H1 (cell line): ENCODE measurements around the gene BSDC1. TPM values are rescaled to one million over a fixed set of nuclear protein-coding genes. Genes with fewer than 3 reads are reported as not detected.

Experiments
- CEBPB ChIP-seq: IDR thresholded peaks from 2 replicates; pipeline ENCODE4 v1.6.1; 2012; ENCODE audit warnings: low read depth, low read length
- CHD1 ChIP-seq: IDR thresholded peaks from 2 replicates; pipeline ENCODE4 v1.6.1; 2012; ENCODE audit warnings: low read depth, low read length, improper control_type of control experiment
- CHD2 ChIP-seq: IDR thresholded peaks from 2 replicates; pipeline ENCODE4 v1.6.1; 2012; ENCODE audit warnings: low read length, improper control_type of control experiment
- CTBP2 ChIP-seq: IDR thresholded peaks from 2 replicates; pipeline ENCODE4 v1.7.0; 2011; ENCODE audit warnings: borderline replicate concordance, mild to moderate bottlenecking, moderate library complexity, mixed read lengths, low read length; ENCODE audit not compliant: insufficient read depth, insufficient read length
- EP300 ChIP-seq, 2 experiments: IDR thresholded peaks; 1 replicate in 1 of 2; 2 replicates in 1 of 2; pipeline ENCODE4 v1.6.1; 2011 to 2012; ENCODE audit warnings: low read depth in 2 of 2, low read length in 2 of 2, mild to moderate bottlenecking in 2 of 2, borderline replicate concordance in 1 of 2, inconsistent platforms in 1 of 2, moderate library complexity in 1 of 2
- HDAC2 ChIP-seq, 2 experiments: fragments of 300-600 bp in 1 of 2; sonication (generic) in 1 of 2; IDR thresholded peaks; 2 replicates each; pipeline ENCODE4 v1.6.1; 2011 to 2012; ENCODE audit warnings: low read depth in 2 of 2, low read length in 2 of 2, mild to moderate bottlenecking in 2 of 2, moderate library complexity in 2 of 2, borderline replicate concordance in 1 of 2, inconsistent platforms in 1 of 2
- POLR2AphosphoS5 ChIP-seq: IDR thresholded peaks from 2 replicates; pipeline ENCODE4 v1.6.1; 2011; ENCODE audit warnings: low read depth, low read length
- RBBP5 ChIP-seq: IDR thresholded peaks from 2 replicates; pipeline ENCODE4 v1.7.1; 2012; ENCODE audit warnings: low read depth, mild to moderate bottlenecking, inconsistent platforms, low read length, moderate library complexity, borderline replicate concordance
- SIRT6 ChIP-seq: IDR thresholded peaks from one replicate; pipeline ENCODE4 v1.7.1; 2012; ENCODE audit warnings: low read length, inconsistent platforms
- SP1 ChIP-seq: IDR thresholded peaks from 2 replicates; pipeline ENCODE4 v1.6.1; 2011; ENCODE audit warnings: low read depth, low read length
- YY1 ChIP-seq: IDR thresholded peaks from 2 replicates; pipeline ENCODE4 v1.6.1; 2011; ENCODE audit warnings: low read depth, mild to moderate bottlenecking, low read length
- polyA plus RNA-seq, 7 experiments: library from polyadenylated mRNA; depleted of rRNA in 3 of 7; stranded (reverse) in 5 of 7; unstranded in 2 of 7; fragments of >200 nt in 5 of 7; fragments of 200-250 nt in 2 of 7; gene quantifications; 1 replicate in 5 of 7; 2 replicates in 1 of 7; 4 replicates in 1 of 7; pipeline versions ENCODE4 v1.2.1 to v1.2.3, GENCODE V29; 2011 to 2013; ENCODE audit warnings: missing spikeins in 2 of 7, mixed read lengths in 2 of 7
- total RNA-seq: library from RNA; stranded (reverse); fragmentation: NEBNext Ultra II Directional; extraction: Animal tissue kit (Norgen Biotek cat#: 25700); gene quantifications from 2 replicates; pipeline ENCODE4 v1.2.1, GENCODE V29; 2021
- TF ChIP-seq, protein P1 (sequence below): fragments of 300-600 bp; sonication (generic); IDR thresholded peaks from 2 replicates; pipeline ENCODE4 v1.7.1; 2012; ENCODE audit warnings: low read length, moderate library complexity, mild to moderate bottlenecking, inconsistent platforms; ENCODE audit not compliant: insufficient replicate concordance

The BSDC1 gene
- total and polyA plus RNA-seq, 2 of the 8 experiments (the other 6 are each of a cell fraction or from before 2014, with no cell fraction given): 24.8 to 40.7 TPM

DNA sequence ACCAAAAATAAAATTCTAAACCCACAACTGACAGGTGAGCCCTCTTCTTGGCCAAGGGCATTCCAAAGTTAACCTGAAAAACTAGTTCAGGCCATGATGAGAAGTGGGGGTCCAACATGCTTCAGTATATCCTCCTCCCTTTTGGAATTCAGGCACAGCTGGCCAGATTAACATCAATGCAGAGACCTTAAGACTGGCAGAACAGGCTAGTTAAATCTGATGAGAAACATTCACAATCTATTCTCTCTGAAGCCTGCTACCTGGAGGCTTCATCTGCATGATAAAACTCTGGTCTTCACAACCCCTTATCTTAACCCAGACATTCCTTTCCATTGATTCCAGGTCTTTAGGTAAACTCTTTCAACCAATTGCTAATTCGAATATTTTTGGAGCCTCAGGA, 43.9 kb upstream of the BSDC1 start (continued):
- TF ChIP-seq, protein P1, sequence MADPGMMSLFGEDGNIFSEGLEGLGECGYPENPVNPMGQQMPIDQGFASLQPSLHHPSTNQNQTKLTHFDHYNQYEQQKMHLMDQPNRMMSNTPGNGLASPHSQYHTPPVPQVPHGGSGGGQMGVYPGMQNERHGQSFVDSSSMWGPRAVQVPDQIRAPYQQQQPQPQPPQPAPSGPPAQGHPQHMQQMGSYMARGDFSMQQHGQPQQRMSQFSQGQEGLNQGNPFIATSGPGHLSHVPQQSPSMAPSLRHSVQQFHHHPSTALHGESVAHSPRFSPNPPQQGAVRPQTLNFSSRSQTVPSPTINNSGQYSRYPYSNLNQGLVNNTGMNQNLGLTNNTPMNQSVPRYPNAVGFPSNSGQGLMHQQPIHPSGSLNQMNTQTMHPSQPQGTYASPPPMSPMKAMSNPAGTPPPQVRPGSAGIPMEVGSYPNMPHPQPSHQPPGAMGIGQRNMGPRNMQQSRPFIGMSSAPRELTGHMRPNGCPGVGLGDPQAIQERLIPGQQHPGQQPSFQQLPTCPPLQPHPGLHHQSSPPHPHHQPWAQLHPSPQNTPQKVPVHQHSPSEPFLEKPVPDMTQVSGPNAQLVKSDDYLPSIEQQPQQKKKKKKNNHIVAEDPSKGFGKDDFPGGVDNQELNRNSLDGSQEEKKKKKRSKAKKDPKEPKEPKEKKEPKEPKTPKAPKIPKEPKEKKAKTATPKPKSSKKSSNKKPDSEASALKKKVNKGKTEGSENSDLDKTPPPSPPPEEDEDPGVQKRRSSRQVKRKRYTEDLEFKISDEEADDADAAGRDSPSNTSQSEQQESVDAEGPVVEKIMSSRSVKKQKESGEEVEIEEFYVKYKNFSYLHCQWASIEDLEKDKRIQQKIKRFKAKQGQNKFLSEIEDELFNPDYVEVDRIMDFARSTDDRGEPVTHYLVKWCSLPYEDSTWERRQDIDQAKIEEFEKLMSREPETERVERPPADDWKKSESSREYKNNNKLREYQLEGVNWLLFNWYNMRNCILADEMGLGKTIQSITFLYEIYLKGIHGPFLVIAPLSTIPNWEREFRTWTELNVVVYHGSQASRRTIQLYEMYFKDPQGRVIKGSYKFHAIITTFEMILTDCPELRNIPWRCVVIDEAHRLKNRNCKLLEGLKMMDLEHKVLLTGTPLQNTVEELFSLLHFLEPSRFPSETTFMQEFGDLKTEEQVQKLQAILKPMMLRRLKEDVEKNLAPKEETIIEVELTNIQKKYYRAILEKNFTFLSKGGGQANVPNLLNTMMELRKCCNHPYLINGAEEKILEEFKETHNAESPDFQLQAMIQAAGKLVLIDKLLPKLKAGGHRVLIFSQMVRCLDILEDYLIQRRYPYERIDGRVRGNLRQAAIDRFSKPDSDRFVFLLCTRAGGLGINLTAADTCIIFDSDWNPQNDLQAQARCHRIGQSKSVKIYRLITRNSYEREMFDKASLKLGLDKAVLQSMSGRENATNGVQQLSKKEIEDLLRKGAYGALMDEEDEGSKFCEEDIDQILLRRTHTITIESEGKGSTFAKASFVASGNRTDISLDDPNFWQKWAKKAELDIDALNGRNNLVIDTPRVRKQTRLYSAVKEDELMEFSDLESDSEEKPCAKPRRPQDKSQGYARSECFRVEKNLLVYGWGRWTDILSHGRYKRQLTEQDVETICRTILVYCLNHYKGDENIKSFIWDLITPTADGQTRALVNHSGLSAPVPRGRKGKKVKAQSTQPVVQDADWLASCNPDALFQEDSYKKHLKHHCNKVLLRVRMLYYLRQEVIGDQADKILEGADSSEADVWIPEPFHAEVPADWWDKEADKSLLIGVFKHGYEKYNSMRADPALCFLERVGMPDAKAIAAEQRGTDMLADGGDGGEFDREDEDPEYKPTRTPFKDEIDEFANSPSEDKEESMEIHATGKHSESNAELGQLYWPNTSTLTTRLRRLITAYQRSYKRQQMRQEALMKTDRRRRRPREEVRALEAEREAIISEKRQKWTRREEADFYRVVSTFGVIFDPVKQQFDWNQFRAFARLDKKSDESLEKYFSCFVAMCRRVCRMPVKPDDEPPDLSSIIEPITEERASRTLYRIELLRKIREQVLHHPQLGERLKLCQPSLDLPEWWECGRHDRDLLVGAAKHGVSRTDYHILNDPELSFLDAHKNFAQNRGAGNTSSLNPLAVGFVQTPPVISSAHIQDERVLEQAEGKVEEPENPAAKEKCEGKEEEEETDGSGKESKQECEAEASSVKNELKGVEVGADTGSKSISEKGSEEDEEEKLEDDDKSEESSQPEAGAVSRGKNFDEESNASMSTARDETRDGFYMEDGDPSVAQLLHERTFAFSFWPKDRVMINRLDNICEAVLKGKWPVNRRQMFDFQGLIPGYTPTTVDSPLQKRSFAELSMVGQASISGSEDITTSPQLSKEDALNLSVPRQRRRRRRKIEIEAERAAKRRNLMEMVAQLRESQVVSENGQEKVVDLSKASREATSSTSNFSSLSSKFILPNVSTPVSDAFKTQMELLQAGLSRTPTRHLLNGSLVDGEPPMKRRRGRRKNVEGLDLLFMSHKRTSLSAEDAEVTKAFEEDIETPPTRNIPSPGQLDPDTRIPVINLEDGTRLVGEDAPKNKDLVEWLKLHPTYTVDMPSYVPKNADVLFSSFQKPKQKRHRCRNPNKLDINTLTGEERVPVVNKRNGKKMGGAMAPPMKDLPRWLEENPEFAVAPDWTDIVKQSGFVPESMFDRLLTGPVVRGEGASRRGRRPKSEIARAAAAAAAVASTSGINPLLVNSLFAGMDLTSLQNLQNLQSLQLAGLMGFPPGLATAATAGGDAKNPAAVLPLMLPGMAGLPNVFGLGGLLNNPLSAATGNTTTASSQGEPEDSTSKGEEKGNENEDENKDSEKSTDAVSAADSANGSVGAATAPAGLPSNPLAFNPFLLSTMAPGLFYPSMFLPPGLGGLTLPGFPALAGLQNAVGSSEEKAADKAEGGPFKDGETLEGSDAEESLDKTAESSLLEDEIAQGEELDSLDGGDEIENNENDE: peak; percentile 79
- TF ChIP-seq RBBP5 (no peak), CTBP2 (no peak), POLR2AphosphoS5 (no peak), SP1 (peak; percentile 85), HDAC2 (IDR thresholded peaks at IDR 0.05; ENCODE audit: borderline replicate concordance in 1 of 2, low read depth in 2 of 2, low read length in 2 of 2) (0 out of 4 replicates have a peak, but pooled peaks of 1 of the 2 experiments have one; percentile 33), YY1 (no peak), SIRT6 (no peak), CEBPB (no peak), CHD2 (no peak), EP300 (IDR thresholded peaks at IDR 0.05; ENCODE audit: borderline replicate concordance in 1 of 2, low read depth in 2 of 2, low read length in 2 of 2) (no peak), CHD1 (no peak)
